HG03520 (cell line): ENCODE results near the gene LCE1C.

Experiments
- ATAC-seq: cut with Tn5 transposase; IDR thresholded peaks from one replicate; pipeline ENCODE4 v1.9.1; 2021; ENCODE audit warnings: mild to moderate bottlenecking, moderate library complexity; ENCODE audit not compliant: unreplicated experiment

LCE1C gene

GRCh38 chr1:152806576-152806975 is at the start of gene LCE1C:
TSS of gene LCE1C (minus strand) at chr1:152806651. CDS start at chr1:152805478, 1,173 bp downstream.
- ATAC-seq: no peak

GRCh38 chr1:152855661-152856060 is 49.2 kb upstream of the LCE1C start:
- ATAC-seq: no peak

GRCh38 chr1:152842556-152842955 is 36.1 kb upstream of the LCE1C start, which contains the start of gene LCE6A:
TSS of gene LCE6A (plus strand) at chr1:152842856. CDS start at chr1:152843521, 665 bp downstream.
- ATAC-seq: no peak

- ATAC-seq: no peak
Observed at GRCh38 chr1:152836870-152837269, 30.4 kb upstream of the LCE1C start.

- no peak for ATAC-seq
Observed at GRCh38 chr1:152827173-152827572, 20.7 kb upstream of the LCE1C start, which contains the start of gene LCE1A. TSS of gene LCE1A (plus strand) at chr1:152827473. CDS start at chr1:152827473, 0 bp downstream.

- no peak for ATAC-seq
Observed at GRCh38 chr1:152824964-152825363, 18.5 kb upstream of the LCE1C start.

GRCh38 chr1:152823294-152823693 is 16.8 kb upstream of the LCE1C start:
- ATAC-seq: no peak

- no peak for ATAC-seq
Observed at GRCh38 chr1:152817309-152817708, 10.9 kb upstream of the LCE1C start.

GRCh38 chr1:152811671-152812070 is 5.2 kb upstream of the LCE1C start, which contains the start of gene LCE1B:
TSS of gene LCE1B (plus strand) at chr1:152811971. CDS start at chr1:152812447, 476 bp downstream.
- no peak for ATAC-seq

GRCh38 chr1:152811050-152811449 is 4.6 kb upstream of the LCE1C start:
- ATAC-seq: no peak

- no peak for ATAC-seq
Observed at GRCh38 chr1:152801333-152801732, 5.1 kb downstream of the LCE1C start.

- ATAC-seq: no peak
Observed at GRCh38 chr1:152796421-152796820, 10.0 kb downstream of the LCE1C start, which contains the start of gene LCE1D. TSS of gene LCE1D (plus strand) at chr1:152796721. CDS start at chr1:152797795, 1,074 bp downstream.

- ATAC-seq: no peak
Observed at GRCh38 chr1:152795686-152796085, 10.8 kb downstream of the LCE1C start.

GRCh38 chr1:152786077-152786476 is 20.4 kb downstream of the LCE1C start, which contains the start of gene LCE1E:
TSS of gene LCE1E (plus strand) at chr1:152786257. CDS start at chr1:152787300, 1,043 bp downstream.
- no peak for ATAC-seq

- no peak for ATAC-seq
Observed at GRCh38 chr1:152783095-152783494, 23.4 kb downstream of the LCE1C start.

- ATAC-seq: no peak
Observed at GRCh38 chr1:152777510-152778137, 28.8 kb downstream of the LCE1C start.

GRCh38 chr1:152776361-152776760 is 30.1 kb downstream of the LCE1C start:
- ATAC-seq: no peak

GRCh38 chr1:152774875-152775274 is 31.6 kb downstream of the LCE1C start, which contains the start of gene LCE1F:
TSS of gene LCE1F (plus strand) at chr1:152775140. CDS start at chr1:152776372, 1,232 bp downstream.
- no peak for ATAC-seq

GRCh38 chr1:152770411-152770810 is 36.0 kb downstream of the LCE1C start:
- no peak for ATAC-seq

GRCh38 chr1:152768847-152769533 is 37.5 kb downstream of the LCE1C start:
- no peak for ATAC-seq

GRCh38 chr1:152761609-152762213 is 44.7 kb downstream of the LCE1C start:
- no peak for ATAC-seq
